Measurements from ENCODE around the gene HMG20B. TPM values are rescaled to one million over a fixed set of nuclear protein-coding genes. Genes with fewer than 3 reads are reported as not detected.

Gene HMG20B
- total and polyA plus RNA-seq, 2 of the 8 experiments (the other 6 are each of a cell fraction or from before 2014, with no cell fraction given), result 42.9 to 74.2 TPM

DNA sequence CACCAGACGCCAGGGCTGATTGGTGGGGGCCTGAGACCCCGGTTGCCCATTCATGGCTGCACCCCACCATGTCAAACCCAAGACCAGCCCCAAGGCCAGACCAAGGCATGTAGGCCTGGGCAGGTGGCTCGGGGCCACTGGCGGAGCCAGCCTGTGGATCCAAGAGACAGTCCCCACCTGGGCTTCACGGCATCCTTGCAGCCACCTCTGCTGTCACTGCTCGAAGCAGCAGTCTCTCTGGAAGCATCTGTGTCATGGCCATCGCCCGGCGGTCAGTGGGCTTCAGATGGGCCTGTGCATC, 37.6 kb upstream of the HMG20B start (continued):
- no peak for TF ChIP-seq RAD21 (IDR thresholded peaks at IDR 0.05 in 1 of 2, conservative IDR thresholded peaks at IDR 0.05 in 1 of 2; ENCODE audit: low read depth in 2 of 2, low read length in 2 of 2)
- TF ChIP-seq TEAD4 (IDR thresholded peaks at IDR 0.05; ENCODE audit: low read depth, low read length), result no peak
- TF ChIP-seq CBX5 (IDR thresholded peaks at IDR 0.05; ENCODE audit: low read depth, low read length), result no peak
- no peak for TF ChIP-seq TCF12 (IDR thresholded peaks at IDR 0.05; ENCODE audit: low read depth, low read length)
